OCI-LY1 (cell line): Measurements from ENCODE around the gene P4HTM.

Experiments used
- H2AFZ ChIP-seq: fragments of 200-600 bp; sonication (generic), shearing (Covaris generic); 2 replicates; pipeline ENCODE4 v1.6.0; 2014; ENCODE audit warnings: antibody characterized with exemption, mild to moderate bottlenecking, low read length
- H3F3A ChIP-seq: fragments of 200-600 bp; sonication (generic), shearing (Covaris generic); 2 replicates; pipeline ENCODE4 v1.6.0; 2014; ENCODE audit warnings: mild to moderate bottlenecking, antibody characterized with exemption, low read length, moderate library complexity; ENCODE audit not compliant: insufficient read depth
- H3K27ac ChIP-seq: fragments of 200-600 bp; sonication (generic); 2 replicates; pipeline ENCODE4 v1.5.1; 2014; ENCODE audit warnings: low read length, mixed run types, mild to moderate bottlenecking, low read depth; ENCODE audit not compliant: poor library complexity, severe bottlenecking
- H3K27me3 ChIP-seq: fragments of 200-600 bp; sonication (generic); 2 replicates; pipeline ENCODE4 v1.6.0; 2014; ENCODE audit warnings: antibody characterized with exemption, mild to moderate bottlenecking, low read length, moderate library complexity; ENCODE audit not compliant: insufficient read depth
- H3K36me3 ChIP-seq: fragments of 200-600 bp; sonication (generic); 2 replicates; pipeline ENCODE4 v1.6.1; 2014; ENCODE audit warnings: mild to moderate bottlenecking, antibody characterized with exemption, low read length, moderate library complexity, mixed read lengths; ENCODE audit not compliant: insufficient read depth
- H3K4me1 ChIP-seq: fragments of 200-600 bp; sonication (generic); 2 replicates; pipeline ENCODE4 v1.5.1; 2014; ENCODE audit warnings: mild to moderate bottlenecking, low read length, moderate library complexity; ENCODE audit not compliant: insufficient read depth, severe bottlenecking
- H3K4me2 ChIP-seq: fragments of 200-600 bp; sonication (generic), shearing (Covaris generic); 2 replicates; pipeline ENCODE4 v1.6.1; 2014; ENCODE audit warnings: low read length
- H3K4me3 ChIP-seq: fragments of 200-600 bp; sonication (generic); 2 replicates; pipeline ENCODE4 v1.5.1; 2014; ENCODE audit warnings: low read length, low read depth, mild to moderate bottlenecking, mixed read lengths; ENCODE audit not compliant: poor library complexity, severe bottlenecking
- H3K79me2 ChIP-seq: fragments of 200-600 bp; shearing (Covaris generic); 2 replicates; pipeline ENCODE4 v1.6.1; 2016; ENCODE audit warnings: mixed run types, low read length, mixed read lengths; ENCODE audit not compliant: insufficient read depth
- H3K9ac ChIP-seq: fragments of 200-600 bp; sonication (generic), shearing (Covaris generic); 2 replicates; pipeline ENCODE4 v1.6.1; 2014; ENCODE audit warnings: mild to moderate bottlenecking, low read length, mixed read lengths
- H3K9me2 ChIP-seq: fragments of 200-600 bp; sonication (generic), shearing (Covaris generic); 2 replicates; pipeline ENCODE4 v1.6.1; 2014; ENCODE audit warnings: low read depth, mild to moderate bottlenecking, low read length, mixed read lengths
- H3K9me3 ChIP-seq: fragments of 200-600 bp; shearing (Covaris generic); 2 replicates; pipeline ENCODE4 v1.6.1; 2014; ENCODE audit warnings: low read length, mixed read lengths
- H4K20me1 ChIP-seq: fragments of 200-600 bp; sonication (generic), shearing (Covaris generic); 2 replicates; pipeline ENCODE4 v1.6.0; 2016; ENCODE audit warnings: mild to moderate bottlenecking, low read length; ENCODE audit not compliant: insufficient read depth
- EZH2 ChIP-seq: fragments of 200-600 bp; sonication (generic), shearing (Covaris generic); IDR thresholded peaks from 2 replicates; pipeline ENCODE4 v1.8.0; 2017; ENCODE audit warnings: borderline replicate concordance, mixed run types, mild to moderate bottlenecking, antibody characterized with exemption, low read length, moderate library complexity, mixed read lengths
- TF ChIP-seq, protein P1 (sequence below): fragments of 200-600 bp; sonication (generic), shearing (Covaris generic); IDR thresholded peaks from 2 replicates; pipeline ENCODE4 v1.5.1; 2017; ENCODE audit warnings: mild to moderate bottlenecking, antibody characterized with exemption, low read length, moderate library complexity, mixed read lengths

Gene P4HTM

DNA sequence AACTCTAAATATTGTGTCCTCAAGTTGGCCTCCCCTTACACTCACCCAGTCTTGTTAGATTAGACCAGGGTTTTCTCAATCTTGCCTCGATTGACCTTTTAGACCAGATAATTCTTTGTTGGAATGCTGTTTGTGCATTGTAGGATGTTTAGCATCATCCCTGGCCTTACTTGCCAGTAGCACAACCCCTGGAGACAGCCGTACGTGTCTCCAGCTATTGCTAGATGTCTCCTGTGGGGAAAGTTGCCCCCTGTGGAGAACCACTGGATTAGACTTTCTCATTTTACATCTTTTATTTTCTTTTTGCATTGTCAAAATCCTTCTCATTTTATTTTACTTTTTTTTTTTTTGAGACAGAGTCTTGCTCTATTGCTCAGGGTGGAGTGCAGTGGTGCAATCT lies 19.4 kb downstream of the P4HTM start:
- no peak overlapping the region for H2AFZ ChIP-seq
- no peaks in the 10 kb centered on the region for H3K79me2 ChIP-seq
- H3K9me3 ChIP-seq: no peaks in the 10 kb centered on the region
- H3K9me2 ChIP-seq: no peaks in the 10 kb centered on the region
- no peak overlapping the region for H3K4me3 ChIP-seq
- no peaks in the 10 kb centered on the region for H4K20me1 ChIP-seq
- no peak for TF ChIP-seq EZH2
- TF ChIP-seq, protein P1, sequence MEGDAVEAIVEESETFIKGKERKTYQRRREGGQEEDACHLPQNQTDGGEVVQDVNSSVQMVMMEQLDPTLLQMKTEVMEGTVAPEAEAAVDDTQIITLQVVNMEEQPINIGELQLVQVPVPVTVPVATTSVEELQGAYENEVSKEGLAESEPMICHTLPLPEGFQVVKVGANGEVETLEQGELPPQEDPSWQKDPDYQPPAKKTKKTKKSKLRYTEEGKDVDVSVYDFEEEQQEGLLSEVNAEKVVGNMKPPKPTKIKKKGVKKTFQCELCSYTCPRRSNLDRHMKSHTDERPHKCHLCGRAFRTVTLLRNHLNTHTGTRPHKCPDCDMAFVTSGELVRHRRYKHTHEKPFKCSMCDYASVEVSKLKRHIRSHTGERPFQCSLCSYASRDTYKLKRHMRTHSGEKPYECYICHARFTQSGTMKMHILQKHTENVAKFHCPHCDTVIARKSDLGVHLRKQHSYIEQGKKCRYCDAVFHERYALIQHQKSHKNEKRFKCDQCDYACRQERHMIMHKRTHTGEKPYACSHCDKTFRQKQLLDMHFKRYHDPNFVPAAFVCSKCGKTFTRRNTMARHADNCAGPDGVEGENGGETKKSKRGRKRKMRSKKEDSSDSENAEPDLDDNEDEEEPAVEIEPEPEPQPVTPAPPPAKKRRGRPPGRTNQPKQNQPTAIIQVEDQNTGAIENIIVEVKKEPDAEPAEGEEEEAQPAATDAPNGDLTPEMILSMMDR: no peak
- no peak overlapping the region for H3K4me2 ChIP-seq
- H3K9ac ChIP-seq: no peak overlapping the region
- H3F3A ChIP-seq: no peaks in the 10 kb centered on the region
- H3K27me3 ChIP-seq: no peaks in the 10 kb centered on the region
- peaks cover 17% of the 10 kb centered on the region for H3K4me1 ChIP-seq
- peaks cover 26% of the 10 kb centered on the region for H3K36me3 ChIP-seq
- H3K27ac ChIP-seq: no peak overlapping the region

DNA sequence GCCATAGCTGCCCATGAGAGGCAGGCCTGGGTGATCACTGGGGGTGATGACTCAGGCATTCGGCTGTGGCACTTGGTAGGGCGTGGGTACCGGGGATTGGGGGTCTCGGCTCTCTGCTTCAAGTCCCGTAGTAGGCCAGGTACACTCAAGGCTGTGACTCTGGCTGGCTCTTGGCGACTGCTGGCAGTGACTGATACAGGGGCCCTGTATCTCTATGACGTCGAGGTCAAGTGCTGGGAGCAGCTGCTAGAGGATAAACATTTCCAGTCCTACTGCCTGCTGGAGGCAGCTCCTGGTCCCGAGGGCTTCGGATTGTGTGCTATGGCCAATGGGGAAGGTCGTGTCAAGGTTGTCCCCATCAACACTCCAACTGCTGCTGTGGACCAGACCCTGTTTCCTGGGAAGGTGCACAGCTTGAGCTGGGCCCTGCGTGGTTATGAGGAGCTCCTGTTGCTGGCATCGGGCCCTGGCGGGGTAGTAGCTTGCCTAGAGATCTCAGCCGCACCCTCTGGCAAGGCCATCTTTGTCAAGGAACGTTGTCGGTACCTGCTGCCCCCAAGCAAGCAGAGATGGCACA lies 22.5 kb downstream of the P4HTM start:
- no peaks in the 10 kb centered on the region for H4K20me1 ChIP-seq
- 0 out of 2 replicates have a peak, but pooled peaks cover 7% of the 10 kb centered on the region for H3F3A ChIP-seq
- no peak overlapping the region for H3K4me2 ChIP-seq
- H3K4me3 ChIP-seq: no peak overlapping the region
- H3K9ac ChIP-seq: no peak overlapping the region
- H2AFZ ChIP-seq: no peak overlapping the region
- H3K27ac ChIP-seq: no peak overlapping the region
- no peaks in the 10 kb centered on the region for H3K79me2 ChIP-seq
- no peaks in the 10 kb centered on the region for H3K9me3 ChIP-seq
- TF ChIP-seq, protein P1: no peak
- no peak for TF ChIP-seq EZH2
- H3K4me1 ChIP-seq: peaks cover 15% of the 10 kb centered on the region
- no peaks in the 10 kb centered on the region for H3K9me2 ChIP-seq
- H3K27me3 ChIP-seq: no peaks in the 10 kb centered on the region
- peaks cover 47% of the 10 kb centered on the region for H3K36me3 ChIP-seq

DNA sequence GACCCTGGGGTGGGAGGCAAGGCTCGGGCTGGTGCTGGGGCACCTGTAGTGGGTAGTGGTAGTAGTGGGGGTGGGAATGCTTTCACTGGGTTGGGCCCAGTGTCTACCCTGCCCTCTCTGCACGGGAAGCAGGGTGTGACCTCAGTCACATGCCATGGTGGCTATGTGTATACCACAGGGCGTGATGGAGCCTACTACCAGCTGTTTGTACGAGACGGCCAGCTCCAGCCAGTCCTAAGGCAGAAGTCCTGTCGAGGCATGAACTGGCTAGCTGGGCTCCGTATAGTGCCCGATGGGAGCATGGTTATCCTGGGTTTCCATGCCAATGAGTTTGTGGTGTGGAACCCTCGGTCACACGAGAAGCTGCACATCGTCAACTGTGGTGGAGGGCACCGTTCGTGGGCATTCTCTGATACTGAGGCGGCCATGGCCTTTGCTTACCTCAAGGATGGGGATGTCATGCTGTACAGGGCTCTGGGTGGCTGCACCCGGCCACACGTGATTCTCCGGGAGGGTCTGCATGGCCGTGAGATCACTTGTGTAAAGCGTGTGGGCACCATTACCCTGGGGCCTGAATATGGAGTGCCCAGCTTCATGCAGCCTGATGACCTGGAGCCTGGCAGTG lies 23.2 kb downstream of the P4HTM start:
- H3K9me3 ChIP-seq: no peaks in the 10 kb centered on the region
- H3K27me3 ChIP-seq: no peaks in the 10 kb centered on the region
- peaks cover 47% of the 10 kb centered on the region for H3K36me3 ChIP-seq
- H3K9ac ChIP-seq: no peak overlapping the region
- 0 out of 2 replicates have a peak, but pooled peaks cover 8% of the 10 kb centered on the region for H3F3A ChIP-seq
- no peak overlapping the region for H3K27ac ChIP-seq
- peaks cover 16% of the 10 kb centered on the region for H3K4me1 ChIP-seq
- no peak for TF ChIP-seq EZH2
- TF ChIP-seq, protein P1: no peak
- no peaks in the 10 kb centered on the region for H3K79me2 ChIP-seq
- no peaks in the 10 kb centered on the region for H3K9me2 ChIP-seq
- H3K4me3 ChIP-seq: no peak overlapping the region
- no peak overlapping the region for H2AFZ ChIP-seq
- no peak overlapping the region for H3K4me2 ChIP-seq
- H4K20me1 ChIP-seq: no peaks in the 10 kb centered on the region
